HL-60 (cell line): ENCODE results near the gene VAV2.

Experiments used
- DNase-seq, 2 experiments: peaks; one replicate each; pipeline ENCODE4 v3.0.0-alpha.2; 2010 to 2020; ENCODE audit warnings: low read depth in 1 of 2, low spot score in 1 of 2
- H3K27ac ChIP-seq: fragments of 250-450 bp; sonication (Bioruptor Pico); replicated peaks from 2 replicates; pipeline ENCODE4 v1.5.1; 2020; ENCODE audit warnings: mild to moderate bottlenecking, moderate library complexity
- H3K27me3 ChIP-seq: fragments of 250-450 bp; sonication (Bioruptor Pico); 2 replicates; pipeline ENCODE4 v1.5.1; 2021; ENCODE audit warnings: mild to moderate bottlenecking, moderate library complexity; ENCODE audit not compliant: insufficient read depth, poor library complexity, severe bottlenecking
- H3K4me3 ChIP-seq: replicated peaks from 2 replicates; pipeline ENCODE4 v1.5.1; 2011; ENCODE audit warnings: mild to moderate bottlenecking, control low read depth, low read length; ENCODE audit not compliant: insufficient read depth
- GABPA ChIP-seq: IDR thresholded peaks from 2 replicates; pipeline ENCODE4 v1.6.1; 2012; ENCODE audit warnings: low read depth
- POLR2AphosphoS5 ChIP-seq: IDR thresholded peaks from 2 replicates; pipeline ENCODE4 v1.6.1; 2012; ENCODE audit warnings: low read depth
- SPI1 ChIP-seq: IDR thresholded peaks from 2 replicates; pipeline ENCODE4 v1.6.1; 2012; ENCODE audit warnings: low read depth, mild to moderate bottlenecking, borderline replicate concordance
- TF ChIP-seq, protein P1 (sequence below): IDR thresholded peaks from one replicate; pipeline ENCODE4 v1.5.1; 2011; ENCODE audit warnings: low read length, control low read depth, inconsistent platforms; ENCODE audit not compliant: insufficient read depth
- TF ChIP-seq, protein P2 (sequence below): IDR thresholded peaks from 2 replicates; pipeline ENCODE4 v1.6.1; 2012; ENCODE audit warnings: low read depth; ENCODE audit not compliant: insufficient replicate concordance

The VAV2 gene

DNA sequence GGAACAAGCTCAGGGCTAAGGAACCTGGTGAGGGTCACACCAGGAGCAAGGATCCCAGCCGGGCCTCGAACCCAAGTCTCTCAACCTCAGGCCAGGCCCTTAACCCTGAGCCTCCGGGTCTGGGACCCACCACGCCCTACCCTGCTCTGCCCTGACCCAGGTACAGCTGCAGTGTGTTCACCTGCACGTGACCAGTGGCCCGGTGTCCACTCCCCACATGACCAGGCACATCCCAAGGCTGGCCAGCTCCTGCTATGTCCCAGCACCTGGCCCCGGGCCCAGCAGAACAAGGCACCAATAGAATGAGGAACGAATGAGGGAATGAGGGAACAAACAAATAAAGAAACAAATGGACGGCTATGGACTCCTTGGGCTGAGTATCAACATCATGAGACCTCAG, 142.0 kb downstream of the VAV2 start:
- no peak for DNase-seq
- no peak overlapping the region for H3K4me3 ChIP-seq
- no peaks in the 10 kb centered on the region for H3K27me3 ChIP-seq
- TF ChIP-seq, protein P1, sequence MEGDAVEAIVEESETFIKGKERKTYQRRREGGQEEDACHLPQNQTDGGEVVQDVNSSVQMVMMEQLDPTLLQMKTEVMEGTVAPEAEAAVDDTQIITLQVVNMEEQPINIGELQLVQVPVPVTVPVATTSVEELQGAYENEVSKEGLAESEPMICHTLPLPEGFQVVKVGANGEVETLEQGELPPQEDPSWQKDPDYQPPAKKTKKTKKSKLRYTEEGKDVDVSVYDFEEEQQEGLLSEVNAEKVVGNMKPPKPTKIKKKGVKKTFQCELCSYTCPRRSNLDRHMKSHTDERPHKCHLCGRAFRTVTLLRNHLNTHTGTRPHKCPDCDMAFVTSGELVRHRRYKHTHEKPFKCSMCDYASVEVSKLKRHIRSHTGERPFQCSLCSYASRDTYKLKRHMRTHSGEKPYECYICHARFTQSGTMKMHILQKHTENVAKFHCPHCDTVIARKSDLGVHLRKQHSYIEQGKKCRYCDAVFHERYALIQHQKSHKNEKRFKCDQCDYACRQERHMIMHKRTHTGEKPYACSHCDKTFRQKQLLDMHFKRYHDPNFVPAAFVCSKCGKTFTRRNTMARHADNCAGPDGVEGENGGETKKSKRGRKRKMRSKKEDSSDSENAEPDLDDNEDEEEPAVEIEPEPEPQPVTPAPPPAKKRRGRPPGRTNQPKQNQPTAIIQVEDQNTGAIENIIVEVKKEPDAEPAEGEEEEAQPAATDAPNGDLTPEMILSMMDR: no peak
- TF ChIP-seq, protein P2, sequence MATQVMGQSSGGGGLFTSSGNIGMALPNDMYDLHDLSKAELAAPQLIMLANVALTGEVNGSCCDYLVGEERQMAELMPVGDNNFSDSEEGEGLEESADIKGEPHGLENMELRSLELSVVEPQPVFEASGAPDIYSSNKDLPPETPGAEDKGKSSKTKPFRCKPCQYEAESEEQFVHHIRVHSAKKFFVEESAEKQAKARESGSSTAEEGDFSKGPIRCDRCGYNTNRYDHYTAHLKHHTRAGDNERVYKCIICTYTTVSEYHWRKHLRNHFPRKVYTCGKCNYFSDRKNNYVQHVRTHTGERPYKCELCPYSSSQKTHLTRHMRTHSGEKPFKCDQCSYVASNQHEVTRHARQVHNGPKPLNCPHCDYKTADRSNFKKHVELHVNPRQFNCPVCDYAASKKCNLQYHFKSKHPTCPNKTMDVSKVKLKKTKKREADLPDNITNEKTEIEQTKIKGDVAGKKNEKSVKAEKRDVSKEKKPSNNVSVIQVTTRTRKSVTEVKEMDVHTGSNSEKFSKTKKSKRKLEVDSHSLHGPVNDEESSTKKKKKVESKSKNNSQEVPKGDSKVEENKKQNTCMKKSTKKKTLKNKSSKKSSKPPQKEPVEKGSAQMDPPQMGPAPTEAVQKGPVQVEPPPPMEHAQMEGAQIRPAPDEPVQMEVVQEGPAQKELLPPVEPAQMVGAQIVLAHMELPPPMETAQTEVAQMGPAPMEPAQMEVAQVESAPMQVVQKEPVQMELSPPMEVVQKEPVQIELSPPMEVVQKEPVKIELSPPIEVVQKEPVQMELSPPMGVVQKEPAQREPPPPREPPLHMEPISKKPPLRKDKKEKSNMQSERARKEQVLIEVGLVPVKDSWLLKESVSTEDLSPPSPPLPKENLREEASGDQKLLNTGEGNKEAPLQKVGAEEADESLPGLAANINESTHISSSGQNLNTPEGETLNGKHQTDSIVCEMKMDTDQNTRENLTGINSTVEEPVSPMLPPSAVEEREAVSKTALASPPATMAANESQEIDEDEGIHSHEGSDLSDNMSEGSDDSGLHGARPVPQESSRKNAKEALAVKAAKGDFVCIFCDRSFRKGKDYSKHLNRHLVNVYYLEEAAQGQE: no peak
- no peak for TF ChIP-seq GABPA
- TF ChIP-seq SPI1: no peak
- TF ChIP-seq POLR2AphosphoS5: no peak
- H3K27ac ChIP-seq: no peak overlapping the region

- H3K27me3 ChIP-seq: peaks cover 2% of the 10 kb centered on the region
- H3K27ac ChIP-seq: no peak overlapping the region
- DNase-seq: no peak
- no peak overlapping the region for H3K4me3 ChIP-seq
- TF ChIP-seq, protein P1: no peak
- no peak for TF ChIP-seq POLR2AphosphoS5
- no peak for TF ChIP-seq GABPA
- TF ChIP-seq, protein P2: no peak
- no peak for TF ChIP-seq SPI1
These were observed 142.9 kb downstream of the VAV2 start for GRCh38 chr9:133849110-133849670.

- H3K27ac ChIP-seq: no peak overlapping the region
- no peak overlapping the region for H3K4me3 ChIP-seq
- H3K27me3 ChIP-seq: peaks cover 2% of the 10 kb centered on the region
- no peak for DNase-seq
- TF ChIP-seq POLR2AphosphoS5 (no peak), GABPA (no peak), SPI1 (no peak)
- TF ChIP-seq, protein P1: no peak
- TF ChIP-seq, protein P2: no peak
These were observed 143.5 kb downstream of the VAV2 start for GRCh38 chr9:133848471-133849109.
